Neural crest cell (in vitro differentiated cells): ENCODE results near the gene FATE1. TPM values are rescaled to one million over a fixed set of nuclear protein-coding genes. Genes with fewer than 3 reads are reported as not detected.

Experiments
- DNase-seq: peaks from one replicate; pipeline ENCODE4 v3.0.0; 2021; ENCODE audit warnings: low read depth, mixed read lengths, low spot score
- H3K27ac Mint-ChIP-seq: one replicate; pipeline ENCODE4 v1.8.0; 2021; ENCODE audit warnings: mild to moderate bottlenecking, mixed read lengths; ENCODE audit not compliant: unreplicated experiment
- H3K27me3 Mint-ChIP-seq: 2 replicates; pipeline ENCODE4 v1.8.0; 2021; ENCODE audit warnings: low read depth, mild to moderate bottlenecking, mixed read lengths
- H3K36me3 Mint-ChIP-seq: 2 replicates; pipeline ENCODE4 v1.8.0; 2021; ENCODE audit warnings: low read depth, mild to moderate bottlenecking, mixed read lengths
- H3K4me1 Mint-ChIP-seq: 2 replicates; pipeline ENCODE4 v1.8.0; 2021; ENCODE audit warnings: mixed read lengths
- H3K4me3 Mint-ChIP-seq: one replicate; pipeline ENCODE4 v1.8.0; 2021; ENCODE audit warnings: mild to moderate bottlenecking, mixed read lengths
- H3K9me3 Mint-ChIP-seq: 2 replicates; pipeline ENCODE4 v1.8.0; 2021; ENCODE audit warnings: mixed read lengths
- CTCF ChIP-seq: fragments of 200-600 bp; sonication (generic); conservative IDR thresholded peaks from 2 replicates; pipeline ENCODE4 v1.5.0; 2021; ENCODE audit warnings: antibody characterized with exemption, mild to moderate bottlenecking
- total RNA-seq: library from RNA; stranded (reverse); gene quantifications from 2 replicates; pipeline ENCODE4 v1.2.1, GENCODE V29; 2021

The FATE1 gene
- total RNA-seq, 1 donor from 2014 or later, result not detected

GRCh38 chrX:151687635-151688034, 28.2 kb upstream of the FATE1 start:
- no peaks in the 10 kb centered on the region for H3K36me3 Mint-ChIP-seq
- H3K4me1 Mint-ChIP-seq, result no peaks in the 10 kb centered on the region
- no peak for TF ChIP-seq CTCF
- H3K27ac Mint-ChIP-seq, result no peak overlapping the region
- peaks cover 16% of the 10 kb centered on the region for H3K27me3 Mint-ChIP-seq
- no peak overlapping the region for H3K4me3 Mint-ChIP-seq
- H3K9me3 Mint-ChIP-seq, result no peaks in the 10 kb centered on the region
- no peak for DNase-seq

- Mint-ChIP-seq H3K36me3 (no peaks in the 10 kb centered on the region), H3K4me3 (no peak overlapping the region), H3K27ac (no peak overlapping the region), H3K9me3 (peaks cover 2% of the 10 kb centered on the region), H3K4me1 (no peaks in the 10 kb centered on the region), H3K27me3 (peaks cover 11% of the 10 kb centered on the region)
- no peak for TF ChIP-seq CTCF
- DNase-seq, result no peak
Observed at GRCh38 chrX:151688695-151689094, 27.1 kb upstream of the FATE1 start.

- peaks cover 5% of the 10 kb centered on the region for H3K36me3 Mint-ChIP-seq
- DNase-seq, result no peak
- H3K27ac Mint-ChIP-seq, result no peak overlapping the region
- H3K4me3 Mint-ChIP-seq, result peak overlapping the region; percentile 47
- peaks cover 10% of the 10 kb centered on the region for H3K4me1 Mint-ChIP-seq
- no peak for TF ChIP-seq CTCF
- peaks cover 8% of the 10 kb centered on the region for H3K9me3 Mint-ChIP-seq
- peaks cover 19% of the 10 kb centered on the region for H3K27me3 Mint-ChIP-seq
Observed at GRCh38 chrX:151692825-151693224, 23.0 kb upstream of the FATE1 start.

GRCh38 chrX:151694121-151694520, 21.7 kb upstream of the FATE1 start:
- Mint-ChIP-seq H3K27me3 (peaks cover 19% of the 10 kb centered on the region), H3K36me3 (peaks cover 5% of the 10 kb centered on the region), H3K27ac (no peak overlapping the region), H3K9me3 (peaks cover 8% of the 10 kb centered on the region), H3K4me1 (peaks cover 13% of the 10 kb centered on the region), H3K4me3 (peak overlapping the region; percentile 68)
- no peak for DNase-seq
- TF ChIP-seq CTCF, result no peak

- peaks cover 5% of the 10 kb centered on the region for H3K36me3 Mint-ChIP-seq
- H3K4me3 Mint-ChIP-seq, result peak within 1 kb of the TSS; percentile 68
- peaks cover 8% of the 10 kb centered on the region for H3K9me3 Mint-ChIP-seq
- DNase-seq, result peak; percentile 7
- peaks cover 19% of the 10 kb centered on the region for H3K27me3 Mint-ChIP-seq
- no peak within 1 kb of the TSS for H3K27ac Mint-ChIP-seq
- peaks cover 13% of the 10 kb centered on the region for H3K4me1 Mint-ChIP-seq
- TF ChIP-seq CTCF, result no peak
Observed at GRCh38 chrX:151694661-151695582, 20.9 kb upstream of the FATE1 start, which contains the start of gene PRRG3. TSS of gene PRRG3 (plus strand) at chrX:151695458. CDS start at chrX:151698815, 3,357 bp downstream.
